ENCODE results near the gene B4GALNT2.

DNA sequence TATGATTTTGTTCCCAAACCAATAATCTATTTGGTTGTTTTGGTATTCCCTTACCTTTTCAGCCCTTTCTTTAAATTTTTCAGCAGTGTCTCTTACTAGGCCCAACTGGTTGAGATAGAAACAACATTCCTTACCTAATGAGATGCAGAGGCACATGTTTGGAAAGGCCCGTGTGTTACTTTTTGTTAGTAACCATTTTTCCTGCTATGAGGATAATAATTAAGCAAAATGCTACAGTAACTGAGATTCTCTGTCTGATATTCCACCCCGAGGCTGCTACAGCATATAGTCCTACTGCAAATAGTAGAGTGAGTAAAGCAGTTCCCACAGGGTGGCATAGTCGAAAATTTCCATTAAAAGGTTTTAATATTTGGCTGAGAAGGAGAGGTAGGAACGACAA is 10.0 kb upstream of the B4GALNT2 start:
- TF ChIP-seq EZH2 (IDR thresholded peaks at IDR 0.05; ENCODE audit: insufficient read depth, poor library complexity, severe bottlenecking) (no peak), EZH2phosphoT487 (IDR thresholded peaks at IDR 0.05; ENCODE audit: insufficient read depth, low read depth) (no peak)
